Stimulated activated CD4-positive, alpha-beta T cell treated with anti-CD3 and anti-CD28 coated beads, Interleukin-15, amount 100 ng/mL, for 1 hour (primary cell): ENCODE results near the gene SLC25A48.

Experiments used
- DNase-seq, 2 donors: peaks; one replicate each; pipeline ENCODE4 v3.0.0-alpha.2; 2020; ENCODE audit warnings: low read depth in 1 of 2, low spot score in 1 of 2

The SLC25A48 gene

GRCh38 chr5:135881244-135881643 is 46.8 kb downstream of the SLC25A48 start:
- DNase-seq = no peak

GRCh38 chr5:135881819-135882218 is 47.4 kb downstream of the SLC25A48 start:
- DNase-seq = no peak

GRCh38 chr5:135883026-135883425 is 48.6 kb downstream of the SLC25A48 start:
- DNase-seq = no peak

GRCh38 chr5:135883441-135883840 is 49.0 kb downstream of the SLC25A48 start:
- no peak for DNase-seq

GRCh38 chr5:135885031-135885430 is 50.6 kb downstream of the SLC25A48 start:
- DNase-seq = no peak

GRCh38 chr5:135886136-135886535 is 51.7 kb downstream of the SLC25A48 start:
- no peak for DNase-seq

- DNase-seq = peak; percentile 8 to 9
Observed at GRCh38 chr5:135887447-135887864, 53.0 kb downstream of the SLC25A48 start.

GRCh38 chr5:135887881-135888614 is 53.6 kb downstream of the SLC25A48 start:
- DNase-seq = no peak

GRCh38 chr5:135890296-135890695 is 55.8 kb downstream of the SLC25A48 start:
- no peak for DNase-seq

- no peak for DNase-seq
Observed at GRCh38 chr5:135890867-135891266, 56.4 kb downstream of the SLC25A48 start.

GRCh38 chr5:135891268-135891667 is 56.8 kb downstream of the SLC25A48 start:
- DNase-seq = no peak

- DNase-seq = no peak
Observed at GRCh38 chr5:135891791-135892190, 57.3 kb downstream of the SLC25A48 start.

GRCh38 chr5:135894276-135894675 is 59.8 kb downstream of the SLC25A48 start:
- DNase-seq = no peak

GRCh38 chr5:135894789-135895188 is 60.3 kb downstream of the SLC25A48 start:
- DNase-seq = no peak

- DNase-seq = no peak
Observed at GRCh38 chr5:135895474-135896006, 61.1 kb downstream of the SLC25A48 start, which contains the start of gene IL9. Gene IL9, minus strand, starts transcription at chr5:135895841. Its CDS starts 25 bp downstream, at chr5:135895816.

- no peak for DNase-seq
Observed at GRCh38 chr5:135898651-135899050, 64.2 kb downstream of the SLC25A48 start.

GRCh38 chr5:135900276-135900675 is 65.8 kb downstream of the SLC25A48 start:
- DNase-seq = no peak

GRCh38 chr5:135901633-135902032 is 67.2 kb downstream of the SLC25A48 start:
- DNase-seq = no peak

- no peak for DNase-seq
Observed at GRCh38 chr5:135905144-135905543, 70.7 kb downstream of the SLC25A48 start.

- no peak for DNase-seq
Observed at GRCh38 chr5:135913713-135914626, 79.5 kb downstream of the SLC25A48 start.

GRCh38 chr5:135915466-135916001 is 81.1 kb downstream of the SLC25A48 start:
- no peak for DNase-seq
